Measurements from ENCODE around the gene ITPKC. TPM values are rescaled to one million over a fixed set of nuclear protein-coding genes. Genes with fewer than 3 reads are reported as not detected.

Gene ITPKC
- total RNA-seq, 4 donors from 2014 or later, result 39.3 to 118 (median 91.9) TPM

- ATAC-seq (ENCODE audit: low FRiP score), result peak; percentile 46
- no peak for TF ChIP-seq CTCF (IDR thresholded peaks at IDR 0.05)
These were observed 2.2 kb upstream of the ITPKC start for GRCh38 chr19:40714441-40715299.

GRCh38 chr19:40716031-40716481, 856 bp upstream of the ITPKC start:
- peak; percentile 10 for ATAC-seq (ENCODE audit: low FRiP score)
- TF ChIP-seq CTCF (IDR thresholded peaks at IDR 0.05), result no peak
- peak; percentile 85 for DNase-seq (ENCODE audit: low spot score)

More at GRCh38 chr19:40714441-40715299, 2.2 kb upstream of the ITPKC start:
- DNase-seq (ENCODE audit: low spot score), result peak; percentile 88

GRCh38 chr19:40717325-40717879, 490 bp downstream of the ITPKC start:
- peak in 1 of 3 donors; percentile 2 for TF ChIP-seq CTCF (IDR thresholded peaks at IDR 0.05)
- ATAC-seq (ENCODE audit: low FRiP score) (no peak), DNase-seq (ENCODE audit: low spot score) (no peak)

GRCh38 chr19:40717880-40718773, 1.2 kb downstream of the ITPKC start:
- no peak for ATAC-seq (ENCODE audit: low FRiP score)
- no peak for DNase-seq (ENCODE audit: low spot score)

GRCh38 chr19:40718774-40719391, 2.0 kb downstream of the ITPKC start:
- DNase-seq (ENCODE audit: low spot score), result no peak
- TF ChIP-seq CTCF (IDR thresholded peaks at IDR 0.05), result no peak
- ATAC-seq (ENCODE audit: low FRiP score), result no peak

More at GRCh38 chr19:40717880-40718773, 1.2 kb downstream of the ITPKC start:
- no peak for TF ChIP-seq CTCF (IDR thresholded peaks at IDR 0.05)

- DNase-seq (ENCODE audit: low spot score) (no peak), ATAC-seq (ENCODE audit: low FRiP score) (no peak)
- TF ChIP-seq CTCF (IDR thresholded peaks at IDR 0.05), result no peak
These were observed 2.5 kb downstream of the ITPKC start for GRCh38 chr19:40719414-40719894.
